CD1c-positive myeloid dendritic cell (primary cell): ENCODE measurements around the gene SHLD2.
A peak's percentile ranks its signal among the peaks of the same experiment; 100 is the strongest.
"Not testable (repeated sequence)": the region's sequence is repeated elsewhere in the genome, so short reads cannot be mapped to it uniquely, and the experiment has no call there.

Experiments
- DNase-seq: peaks from one replicate; pipeline ENCODE4 v3.0.0-alpha.2; 2016; ENCODE audit errors: extremely low spot score

Gene SHLD2

GRCh38 chr10:87143109-87143418, 48.1 kb downstream of the SHLD2 start:
- not testable (repeated sequence) for DNase-seq

- not testable (repeated sequence) for DNase-seq
Observed at GRCh38 chr10:87145598-87145997, 50.6 kb downstream of the SHLD2 start.

- DNase-seq = not testable (repeated sequence)
Observed at GRCh38 chr10:87149020-87149609, 54.1 kb downstream of the SHLD2 start.

GRCh38 chr10:87151516-87151915, 56.5 kb downstream of the SHLD2 start:
- DNase-seq = not testable (repeated sequence)

- DNase-seq = not testable (repeated sequence)
Observed at GRCh38 chr10:87156841-87157240, 61.8 kb downstream of the SHLD2 start.

- not testable (repeated sequence) for DNase-seq
Observed at GRCh38 chr10:87157821-87158220, 62.8 kb downstream of the SHLD2 start.

- DNase-seq = not testable (repeated sequence)
Observed at GRCh38 chr10:87162703-87163293, 67.8 kb downstream of the SHLD2 start.

GRCh38 chr10:87163414-87163813, 68.4 kb downstream of the SHLD2 start:
- not testable (repeated sequence) for DNase-seq

GRCh38 chr10:87169857-87170256, 74.9 kb downstream of the SHLD2 start:
- not testable (repeated sequence) for DNase-seq

GRCh38 chr10:87170705-87171104, 75.7 kb downstream of the SHLD2 start:
- not testable (repeated sequence) for DNase-seq

- not testable (repeated sequence) for DNase-seq
Observed at GRCh38 chr10:87171670-87172069, 76.7 kb downstream of the SHLD2 start.

GRCh38 chr10:87172178-87172577, 77.2 kb downstream of the SHLD2 start:
- not testable (repeated sequence) for DNase-seq

- not testable (repeated sequence) for DNase-seq
Observed at GRCh38 chr10:87177587-87177986, 82.6 kb downstream of the SHLD2 start.

- peak; percentile 56 for DNase-seq
Observed at GRCh38 chr10:87184421-87184820, 89.4 kb downstream of the SHLD2 start.

- not testable (repeated sequence) for DNase-seq
Observed at GRCh38 chr10:87186016-87186415, 91.0 kb downstream of the SHLD2 start.

- DNase-seq = not testable (repeated sequence)
Observed at GRCh38 chr10:87187573-87187972, 92.6 kb downstream of the SHLD2 start.

GRCh38 chr10:87191841-87192240, 96.8 kb downstream of the SHLD2 start:
- DNase-seq = not testable (repeated sequence)

- peak; percentile 72 for DNase-seq
Observed at GRCh38 chr10:87200924-87201323, 105.9 kb downstream of the SHLD2 start.

- DNase-seq = not testable (repeated sequence)
Observed at GRCh38 chr10:87204801-87205200, 109.8 kb downstream of the SHLD2 start.

- DNase-seq = not testable (repeated sequence)
Observed at GRCh38 chr10:87206922-87207321, 111.9 kb downstream of the SHLD2 start.

- DNase-seq = not testable (repeated sequence)
Observed at GRCh38 chr10:87210309-87210708, 115.3 kb downstream of the SHLD2 start.

- DNase-seq = not testable (repeated sequence)
Observed at GRCh38 chr10:87211848-87212247, 116.8 kb downstream of the SHLD2 start.

GRCh38 chr10:87213150-87213765, 118.3 kb downstream of the SHLD2 start:
- not testable (repeated sequence) for DNase-seq
